ENCODE data around the gene TMEM132D. TPM values are rescaled to one million over a fixed set of nuclear protein-coding genes. Genes with fewer than 3 reads are reported as not detected.

The TMEM132D gene
- polyA plus RNA-seq, 4 donors, result 0.10 to 0.21 TPM; not detected in 2

GRCh38 chr12:129825316-129825715 lies 78.5 kb downstream of the TMEM132D start:
- 61 to 64% (median 63%) methylated on average over 9 of the region's 9 CpGs for WGBS, 3 donors
- no peaks in the 10 kb centered on the region for H3K27me3 ChIP-seq (ENCODE audit: control insufficient read depth in 3 of 3, insufficient read depth in 3 of 3, low read length in 3 of 3)
- H3K36me3 ChIP-seq (ENCODE audit: control insufficient read depth in 3 of 3, insufficient read depth in 2 of 3, low read depth in 1 of 3, low read length in 3 of 3), result no peaks in the 10 kb centered on the region
- FAIRE-seq (no peak), DNase-seq (no peak)
- no peaks in the 10 kb centered on the region for H3K9me3 ChIP-seq (ENCODE audit: control insufficient read depth in 2 of 2, insufficient read depth in 1 of 2, low read depth in 1 of 2, low read length in 1 of 2)
- H3K4me1 ChIP-seq (ENCODE audit: control insufficient read depth in 3 of 3, insufficient read depth in 2 of 3, low read depth in 1 of 3, low read length in 2 of 3), result no peaks in the 10 kb centered on the region
- no peak overlapping the region for H3K4me3 ChIP-seq (ENCODE audit: low read depth in 1 of 3, low read length in 3 of 3)
- no peak overlapping the region for H3K27ac ChIP-seq (ENCODE audit: low read depth in 1 of 3, low read length in 2 of 3)

GRCh38 chr12:129821964-129822363 lies 81.9 kb downstream of the TMEM132D start:
- no peaks in the 10 kb centered on the region for H3K36me3 ChIP-seq (ENCODE audit: control insufficient read depth in 3 of 3, insufficient read depth in 2 of 3, low read depth in 1 of 3, low read length in 3 of 3)
- H3K27me3 ChIP-seq (ENCODE audit: control insufficient read depth in 3 of 3, insufficient read depth in 3 of 3, low read length in 3 of 3), result no peaks in the 10 kb centered on the region
- H3K9me3 ChIP-seq (ENCODE audit: control insufficient read depth in 2 of 2, insufficient read depth in 1 of 2, low read depth in 1 of 2, low read length in 1 of 2), result peaks cover 0 to 2% of the 10 kb centered on the region in 2 donors
- WGBS, 3 donors, result 70 to 74% (median 72%) methylated on average over 5 of the region's 5 CpGs
- H3K4me1 ChIP-seq (ENCODE audit: control insufficient read depth in 3 of 3, insufficient read depth in 2 of 3, low read depth in 1 of 3, low read length in 2 of 3), result no peaks in the 10 kb centered on the region
- H3K27ac ChIP-seq (ENCODE audit: low read depth in 1 of 3, low read length in 2 of 3), result no peak overlapping the region
- DNase-seq (no peak), FAIRE-seq (no peak)
- H3K4me3 ChIP-seq (ENCODE audit: low read depth in 1 of 3, low read length in 3 of 3), result no peak overlapping the region

GRCh38 chr12:129819391-129819790 lies 84.4 kb downstream of the TMEM132D start:
- no peak overlapping the region for H3K4me3 ChIP-seq (ENCODE audit: low read depth in 1 of 3, low read length in 3 of 3)
- no peaks in the 10 kb centered on the region for H3K27me3 ChIP-seq (ENCODE audit: control insufficient read depth in 3 of 3, insufficient read depth in 3 of 3, low read length in 3 of 3)
- H3K36me3 ChIP-seq (ENCODE audit: control insufficient read depth in 3 of 3, insufficient read depth in 2 of 3, low read depth in 1 of 3, low read length in 3 of 3), result no peaks in the 10 kb centered on the region
- WGBS, 3 donors, result 80 to 85% (median 82%) methylated on average over 12 of the region's 12 CpGs
- H3K4me1 ChIP-seq (ENCODE audit: control insufficient read depth in 3 of 3, insufficient read depth in 2 of 3, low read depth in 1 of 3, low read length in 2 of 3), result no peaks in the 10 kb centered on the region
- no peak for DNase-seq
- H3K9me3 ChIP-seq (ENCODE audit: control insufficient read depth in 2 of 2, insufficient read depth in 1 of 2, low read depth in 1 of 2, low read length in 1 of 2), result peaks cover 0 to 2% of the 10 kb centered on the region in 2 donors
- no peak overlapping the region for H3K27ac ChIP-seq (ENCODE audit: low read depth in 1 of 3, low read length in 2 of 3)
- no peak for FAIRE-seq

GRCh38 chr12:129815846-129816245 lies 88.0 kb downstream of the TMEM132D start:
- no peak for FAIRE-seq
- Histone ChIP-seq H3K36me3 (ENCODE audit: control insufficient read depth in 3 of 3, insufficient read depth in 2 of 3, low read depth in 1 of 3, low read length in 3 of 3) (no peaks in the 10 kb centered on the region), H3K4me3 (ENCODE audit: low read depth in 1 of 3, low read length in 3 of 3) (no peak overlapping the region), H3K27me3 (ENCODE audit: control insufficient read depth in 3 of 3, insufficient read depth in 3 of 3, low read length in 3 of 3) (no peaks in the 10 kb centered on the region), H3K4me1 (ENCODE audit: control insufficient read depth in 3 of 3, insufficient read depth in 2 of 3, low read depth in 1 of 3, low read length in 2 of 3) (no peaks in the 10 kb centered on the region), H3K27ac (ENCODE audit: low read depth in 1 of 3, low read length in 2 of 3) (no peak overlapping the region), H3K9me3 (ENCODE audit: control insufficient read depth in 2 of 2, insufficient read depth in 1 of 2, low read depth in 1 of 2, low read length in 1 of 2) (peaks cover 0 to 2% of the 10 kb centered on the region in 2 donors)
- no peak for DNase-seq
- 60 to 71% (median 71%) methylated on average over 8 of the region's 8 CpGs for WGBS, 3 donors

- DNase-seq (no peak), FAIRE-seq (no peak)
- Histone ChIP-seq H3K4me1 (ENCODE audit: control insufficient read depth in 3 of 3, insufficient read depth in 2 of 3, low read depth in 1 of 3, low read length in 2 of 3) (no peaks in the 10 kb centered on the region), H3K9me3 (ENCODE audit: control insufficient read depth in 2 of 2, insufficient read depth in 1 of 2, low read depth in 1 of 2, low read length in 1 of 2) (no peaks in the 10 kb centered on the region), H3K4me3 (ENCODE audit: low read depth in 1 of 3, low read length in 3 of 3) (no peak overlapping the region), H3K36me3 (ENCODE audit: control insufficient read depth in 3 of 3, insufficient read depth in 2 of 3, low read depth in 1 of 3, low read length in 3 of 3) (no peaks in the 10 kb centered on the region), H3K27ac (ENCODE audit: low read depth in 1 of 3, low read length in 2 of 3) (no peak overlapping the region), H3K27me3 (ENCODE audit: control insufficient read depth in 3 of 3, insufficient read depth in 3 of 3, low read length in 3 of 3) (no peaks in the 10 kb centered on the region)
- WGBS, 3 donors, result 64 to 73% (median 72%) methylated on average over 7 of the region's 7 CpGs
These were observed 91.9 kb downstream of the TMEM132D start for GRCh38 chr12:129811963-129812362.

GRCh38 chr12:129807136-129807535 lies 96.7 kb downstream of the TMEM132D start:
- no peak overlapping the region for H3K27ac ChIP-seq (ENCODE audit: low read depth in 1 of 3, low read length in 2 of 3)
- H3K27me3 ChIP-seq (ENCODE audit: control insufficient read depth in 3 of 3, insufficient read depth in 3 of 3, low read length in 3 of 3), result no peaks in the 10 kb centered on the region
- H3K9me3 ChIP-seq (ENCODE audit: control insufficient read depth in 2 of 2, insufficient read depth in 1 of 2, low read depth in 1 of 2, low read length in 1 of 2), result no peaks in the 10 kb centered on the region
- H3K4me1 ChIP-seq (ENCODE audit: control insufficient read depth in 3 of 3, insufficient read depth in 2 of 3, low read depth in 1 of 3, low read length in 2 of 3), result no peaks in the 10 kb centered on the region
- no peak for DNase-seq
- WGBS, 3 donors, result 81 to 92% (median 87%) methylated on average over 11 of the region's 11 CpGs
- no peaks in the 10 kb centered on the region for H3K36me3 ChIP-seq (ENCODE audit: control insufficient read depth in 3 of 3, insufficient read depth in 2 of 3, low read depth in 1 of 3, low read length in 3 of 3)
- FAIRE-seq, result no peak
- H3K4me3 ChIP-seq (ENCODE audit: low read depth in 1 of 3, low read length in 3 of 3), result no peak overlapping the region

- no peak for FAIRE-seq
- no peaks in the 10 kb centered on the region for H3K27me3 ChIP-seq (ENCODE audit: control insufficient read depth in 3 of 3, insufficient read depth in 3 of 3, low read length in 3 of 3)
- no peak for DNase-seq
- peaks cover 0 to under 1% of the 10 kb centered on the region in 2 donors for H3K9me3 ChIP-seq (ENCODE audit: control insufficient read depth in 2 of 2, insufficient read depth in 1 of 2, low read depth in 1 of 2, low read length in 1 of 2)
- no peaks in the 10 kb centered on the region for H3K4me1 ChIP-seq (ENCODE audit: control insufficient read depth in 3 of 3, insufficient read depth in 2 of 3, low read depth in 1 of 3, low read length in 2 of 3)
- no peak overlapping the region for H3K4me3 ChIP-seq (ENCODE audit: low read depth in 1 of 3, low read length in 3 of 3)
- no peaks in the 10 kb centered on the region for H3K36me3 ChIP-seq (ENCODE audit: control insufficient read depth in 3 of 3, insufficient read depth in 2 of 3, low read depth in 1 of 3, low read length in 3 of 3)
- whole genome bisulfite sequencing, 3 donors, result 83 to 87% (median 86%) methylated on average over 5 of the region's 5 CpGs
- no peak overlapping the region for H3K27ac ChIP-seq (ENCODE audit: low read depth in 1 of 3, low read length in 2 of 3)
These were observed 112.4 kb downstream of the TMEM132D start for GRCh38 chr12:129791396-129791795.

GRCh38 chr12:129790930-129791329 lies 112.9 kb downstream of the TMEM132D start:
- no peak for DNase-seq
- Histone ChIP-seq H3K27me3 (ENCODE audit: control insufficient read depth in 3 of 3, insufficient read depth in 3 of 3, low read length in 3 of 3) (no peaks in the 10 kb centered on the region), H3K4me1 (ENCODE audit: control insufficient read depth in 3 of 3, insufficient read depth in 2 of 3, low read depth in 1 of 3, low read length in 2 of 3) (no peaks in the 10 kb centered on the region), H3K4me3 (ENCODE audit: low read depth in 1 of 3, low read length in 3 of 3) (no peak overlapping the region), H3K36me3 (ENCODE audit: control insufficient read depth in 3 of 3, insufficient read depth in 2 of 3, low read depth in 1 of 3, low read length in 3 of 3) (no peaks in the 10 kb centered on the region), H3K9me3 (ENCODE audit: control insufficient read depth in 2 of 2, insufficient read depth in 1 of 2, low read depth in 1 of 2, low read length in 1 of 2) (peaks cover 0 to 5% of the 10 kb centered on the region in 2 donors), H3K27ac (ENCODE audit: low read depth in 1 of 3, low read length in 2 of 3) (no peak overlapping the region)
- no peak for FAIRE-seq

- FAIRE-seq (no peak), DNase-seq (no peak)
These were observed 113.5 kb downstream of the TMEM132D start for GRCh38 chr12:129790331-129790730.

More at GRCh38 chr12:129790331-129790730, 113.5 kb downstream of the TMEM132D start:
- Histone ChIP-seq H3K4me3 (ENCODE audit: low read depth in 1 of 3, low read length in 3 of 3) (no peak overlapping the region), H3K9me3 (ENCODE audit: control insufficient read depth in 2 of 2, insufficient read depth in 1 of 2, low read depth in 1 of 2, low read length in 1 of 2) (peaks cover 0 to 7% of the 10 kb centered on the region in 2 donors), H3K36me3 (ENCODE audit: control insufficient read depth in 3 of 3, insufficient read depth in 2 of 3, low read depth in 1 of 3, low read length in 3 of 3) (no peaks in the 10 kb centered on the region), H3K4me1 (ENCODE audit: control insufficient read depth in 3 of 3, insufficient read depth in 2 of 3, low read depth in 1 of 3, low read length in 2 of 3) (no peaks in the 10 kb centered on the region), H3K27me3 (ENCODE audit: control insufficient read depth in 3 of 3, insufficient read depth in 3 of 3, low read length in 3 of 3) (no peaks in the 10 kb centered on the region), H3K27ac (ENCODE audit: low read depth in 1 of 3, low read length in 2 of 3) (no peak overlapping the region)
- WGBS, 3 donors, result 42 to 55% (median 53%) methylated on average over 6 of the region's 6 CpGs
